GM18909 (cell line): ENCODE data around the gene OR6A2.
"Not testable (repeated sequence)": the region's sequence is repeated elsewhere in the genome, so short reads cannot be mapped to it uniquely, and the experiment has no call there.

Experiments
- ATAC-seq: cut with Tn5 transposase; IDR thresholded peaks from one replicate; pipeline ENCODE4 v1.9.1; 2021; ENCODE audit warnings: mild to moderate bottlenecking; ENCODE audit not compliant: unreplicated experiment, poor library complexity

The OR6A2 gene

DNA sequence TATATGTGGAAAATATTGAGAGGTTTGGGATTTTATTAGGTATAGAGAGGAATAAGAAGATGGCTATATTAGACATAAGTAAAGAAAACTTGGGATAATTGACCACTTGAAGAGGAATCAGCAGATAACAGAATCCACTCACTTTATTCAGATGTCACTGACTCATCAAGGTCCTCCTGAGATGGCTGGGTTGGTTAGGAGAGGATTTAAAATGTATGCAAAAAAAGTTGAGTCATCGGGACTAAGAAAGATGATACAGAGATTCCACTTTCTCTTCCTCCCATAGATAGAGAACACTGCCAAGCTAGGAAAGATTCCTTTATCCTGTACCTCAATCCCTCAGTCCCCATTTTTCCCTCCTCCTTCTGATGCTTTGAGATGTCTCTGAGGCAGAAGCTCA, at the start of gene OR6A2:
Gene OR6A2, minus strand, starts transcription at position 288 of the 400 bp plus-strand sequence. CDS start 3,981 bp downstream, outside the sequence.
- ATAC-seq = no peak

GRCh38 chr11:6845383-6845782, 45.9 kb upstream of the OR6A2 start, which contains the start of gene OR10A5:
OR10A5 (plus strand) TSS chr11:6845683; CDS start chr11:6845683, 0 bp downstream.
- no peak for ATAC-seq

GRCh38 chr11:6844356-6844755, 44.9 kb upstream of the OR6A2 start:
- no peak for ATAC-seq

- no peak for ATAC-seq
These were observed 44.2 kb upstream of the OR6A2 start for GRCh38 chr11:6843670-6844069.

GRCh38 chr11:6841694-6842093, 42.2 kb upstream of the OR6A2 start:
- no peak for ATAC-seq

DNA sequence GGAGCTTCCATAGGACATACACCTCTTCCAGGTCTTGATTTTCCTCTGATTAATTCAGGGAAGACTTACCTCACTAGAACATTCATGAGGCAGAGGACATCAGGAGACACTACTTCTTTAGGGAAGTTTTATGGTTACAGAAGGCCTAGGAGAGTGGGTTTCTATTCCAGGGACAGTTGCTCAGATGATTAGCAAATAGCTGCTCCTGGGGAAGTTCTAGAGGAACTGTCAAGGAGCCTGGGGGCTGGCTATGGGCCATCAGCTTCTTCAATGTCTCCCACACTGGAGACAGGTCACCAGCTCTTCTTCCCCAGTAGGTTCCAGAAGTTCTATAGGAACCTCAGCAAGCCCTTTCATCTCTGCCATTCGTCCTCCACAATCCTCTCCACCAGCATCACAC, 34.5 kb upstream of the OR6A2 start:
- ATAC-seq = no peak

- ATAC-seq = no peak
These were observed 33.9 kb upstream of the OR6A2 start for GRCh38 chr11:6833356-6833755.

DNA sequence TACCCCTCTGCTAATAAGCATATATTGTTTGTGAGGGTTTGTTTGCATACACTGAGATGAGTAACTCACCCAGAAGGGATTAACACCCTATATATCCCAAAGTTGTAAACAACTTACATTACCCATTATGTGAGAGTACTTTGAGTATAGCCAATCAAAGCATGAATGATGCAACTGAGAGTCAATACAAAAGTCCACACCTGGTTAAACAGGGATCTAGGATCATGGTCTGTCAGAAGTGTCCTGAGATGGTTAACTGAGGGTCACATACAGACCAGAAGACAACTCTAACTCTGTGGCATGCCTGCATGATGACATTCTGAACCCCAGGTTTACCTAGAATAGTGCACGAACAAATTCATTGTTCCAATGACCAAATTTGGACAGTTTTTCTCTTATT, 28.6 kb upstream of the OR6A2 start:
- no peak for ATAC-seq

- no peak for ATAC-seq
These were observed 25.8 kb upstream of the OR6A2 start for GRCh38 chr11:6825231-6825744.

DNA sequence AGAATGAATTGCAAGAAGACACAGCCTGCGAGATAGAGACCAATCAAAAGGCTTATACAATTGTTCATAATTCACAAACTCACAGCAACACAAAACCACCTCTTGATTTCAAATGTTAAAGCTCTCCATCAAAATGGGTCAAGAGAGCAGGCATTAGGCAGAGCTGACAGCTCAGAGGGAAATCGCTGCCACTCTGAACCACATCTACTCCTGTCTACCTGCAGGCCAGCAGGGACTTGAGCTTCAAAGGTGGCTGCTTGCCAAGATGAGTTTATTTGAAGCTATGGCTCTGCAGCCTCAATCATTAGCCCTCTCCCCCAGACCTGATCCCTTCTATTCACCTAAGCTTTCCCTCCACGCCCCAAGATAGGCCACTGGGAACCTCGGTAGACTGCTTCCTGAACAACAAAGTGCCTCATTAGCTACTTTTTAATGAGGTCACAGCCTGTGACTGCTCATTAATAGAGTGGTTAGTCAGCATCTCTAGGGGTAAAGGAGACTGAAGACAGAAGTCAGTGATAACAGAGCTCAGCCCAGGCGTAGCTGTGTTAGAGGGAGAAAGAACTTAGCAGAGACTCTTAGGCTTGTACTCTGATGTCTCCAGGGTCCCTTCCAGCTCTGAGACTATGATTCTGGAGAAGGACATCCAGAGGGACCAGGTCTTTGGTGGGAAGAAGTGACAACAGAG, 24.8 kb upstream of the OR6A2 start:
- no peak for ATAC-seq

- no peak for ATAC-seq
These were observed 19.5 kb upstream of the OR6A2 start for GRCh38 chr11:6818967-6819366.

DNA sequence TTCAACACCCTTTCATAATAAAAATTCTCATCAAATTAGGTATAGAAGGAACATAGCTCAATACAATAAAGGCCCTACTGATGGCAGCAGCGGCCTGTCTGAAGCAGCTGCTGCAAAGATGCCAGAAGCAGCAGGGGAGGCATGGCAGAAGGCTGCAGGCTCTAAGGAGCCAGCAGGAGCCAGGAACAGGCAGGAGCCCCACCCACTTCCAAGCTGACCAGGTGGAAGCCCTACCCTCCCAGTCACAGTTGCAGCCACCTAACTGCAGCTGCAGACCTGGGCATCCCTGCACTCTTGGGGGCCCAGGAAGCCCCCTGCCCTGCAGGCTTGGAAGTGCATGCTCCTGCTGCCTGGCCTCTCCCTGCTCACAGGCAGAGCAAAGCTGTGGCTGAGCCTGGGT, 18.2 kb upstream of the OR6A2 start:
- no peak for ATAC-seq

DNA sequence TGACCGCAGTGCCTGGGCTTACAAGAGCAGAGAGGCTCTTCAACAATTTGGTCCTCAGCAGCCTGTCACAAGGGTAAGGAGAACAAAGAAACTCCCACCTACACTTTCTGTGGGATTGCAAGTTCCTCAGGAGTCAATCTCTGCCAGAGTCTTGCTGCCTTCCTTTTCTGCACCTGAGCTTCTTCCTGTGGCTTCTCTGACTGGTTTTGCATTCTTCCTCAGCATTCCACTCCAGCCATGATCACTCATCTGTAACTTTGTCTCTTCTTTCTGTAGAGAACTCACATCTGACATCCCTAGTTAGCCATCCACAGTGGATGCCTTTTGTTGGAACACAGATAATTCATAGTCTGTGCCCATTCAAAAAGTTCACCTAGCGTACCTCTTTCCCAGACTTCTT, 14.2 kb upstream of the OR6A2 start:
- no peak for ATAC-seq

GRCh38 chr11:6812390-6813005, 13.0 kb upstream of the OR6A2 start:
- ATAC-seq = peak; percentile 78

GRCh38 chr11:6801075-6801474, 1.6 kb upstream of the OR6A2 start:
- ATAC-seq = not testable (repeated sequence)

DNA sequence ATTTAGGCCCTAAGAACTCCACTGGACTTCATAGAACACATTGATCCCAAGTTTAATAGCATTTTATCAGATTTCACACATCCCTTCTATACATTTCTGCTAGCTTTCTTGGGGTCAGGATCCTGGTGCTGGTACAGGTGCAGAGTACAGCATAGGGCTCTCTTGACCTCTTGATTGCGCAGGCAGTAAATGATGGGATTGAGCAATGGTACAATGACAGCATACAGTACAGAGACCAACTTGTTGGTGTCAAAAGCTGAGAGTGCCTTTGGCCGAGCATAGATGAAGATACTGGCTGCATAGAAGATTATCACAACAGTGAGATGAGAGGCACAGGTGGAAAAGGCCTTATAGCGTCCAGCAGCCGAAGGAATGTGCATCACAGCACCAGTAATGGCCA, 4.8 kb downstream of the OR6A2 start:
- no peak for ATAC-seq

DNA sequence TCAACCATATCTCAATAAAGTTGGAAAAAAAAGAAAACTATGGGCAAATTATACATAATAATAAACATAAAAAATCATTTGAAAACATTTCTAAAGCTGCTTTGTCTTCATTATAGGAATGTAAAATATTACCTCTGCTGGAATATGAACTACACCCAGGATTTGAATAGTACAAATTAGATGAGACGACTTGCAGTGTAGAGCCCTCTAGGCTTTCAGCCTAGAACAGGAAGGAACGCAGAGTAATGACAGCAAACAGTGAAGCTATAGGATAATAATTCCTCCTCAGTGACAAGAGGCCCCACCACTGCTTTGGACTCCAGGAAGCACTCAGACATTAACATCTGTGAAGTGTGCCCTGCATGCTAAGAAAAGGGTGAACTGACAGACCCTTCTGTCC, 8.9 kb downstream of the OR6A2 start:
- no peak for ATAC-seq

- ATAC-seq = no peak
These were observed 16.8 kb downstream of the OR6A2 start, which contains the start of gene OR2AG1 for GRCh38 chr11:6782720-6783119. OR2AG1 (plus strand) TSS chr11:6783020; CDS start chr11:6785038, 2,018 bp downstream.

GRCh38 chr11:6780829-6781228, 18.7 kb downstream of the OR6A2 start:
- no peak for ATAC-seq

GRCh38 chr11:6778518-6778917, 21.0 kb downstream of the OR6A2 start:
- ATAC-seq = no peak
